ENCODE results near the gene EMC10.
"Not testable (repeated sequence)": the region's sequence is repeated elsewhere in the genome, so short reads cannot be mapped to it uniquely, and the experiment has no call there.

The EMC10 gene

GRCh38 chr19:50450369-50451222 is 25.7 kb upstream of the EMC10 start:
- in situ Hi-C loops (cut with HindIII; ENCODE audit: low sequenced_read_pairs), result no loop called here

- in situ Hi-C loops (cut with HindIII; ENCODE audit: low sequenced_read_pairs), result no loop called here
These were observed 25.1 kb upstream of the EMC10 start for GRCh38 chr19:50451223-50451534.

- in situ Hi-C loops (cut with HindIII; ENCODE audit: low sequenced_read_pairs), result no loop called here
These were observed 23.1 kb upstream of the EMC10 start for GRCh38 chr19:50453243-50453642.

GRCh38 chr19:50455992-50456391 is 20.3 kb upstream of the EMC10 start:
- in situ Hi-C loops (cut with HindIII; ENCODE audit: low sequenced_read_pairs), result no loop called here

GRCh38 chr19:50457300-50457699 is 19.0 kb upstream of the EMC10 start:
- in situ Hi-C loops (cut with HindIII; ENCODE audit: low sequenced_read_pairs), result no loop called here

- in situ Hi-C loops (cut with HindIII; ENCODE audit: low sequenced_read_pairs), result no loop called here
These were observed 17.8 kb upstream of the EMC10 start for GRCh38 chr19:50458396-50459066.

GRCh38 chr19:50459067-50459456 is 17.2 kb upstream of the EMC10 start:
- in situ Hi-C loops (cut with HindIII; ENCODE audit: low sequenced_read_pairs), result no loop called here

- in situ Hi-C loops (cut with HindIII; ENCODE audit: low sequenced_read_pairs), result no loop called here
These were observed 16.7 kb upstream of the EMC10 start for GRCh38 chr19:50459638-50460037.

- in situ Hi-C loops (cut with HindIII; ENCODE audit: low sequenced_read_pairs), result no loop called here
These were observed 16.0 kb upstream of the EMC10 start for GRCh38 chr19:50460161-50460765.

GRCh38 chr19:50461066-50461875 is 15.0 kb upstream of the EMC10 start:
- in situ Hi-C loops (cut with HindIII; ENCODE audit: low sequenced_read_pairs), result no loop called here

- in situ Hi-C loops (cut with HindIII; ENCODE audit: low sequenced_read_pairs), result no loop called here
These were observed 13.3 kb upstream of the EMC10 start for GRCh38 chr19:50462970-50463369.

GRCh38 chr19:50464348-50464747 is 12.0 kb upstream of the EMC10 start:
- in situ Hi-C loops (cut with HindIII; ENCODE audit: low sequenced_read_pairs), result no loop called here

- in situ Hi-C loops (cut with HindIII; ENCODE audit: low sequenced_read_pairs), result no loop called here
These were observed 11.3 kb upstream of the EMC10 start for GRCh38 chr19:50465000-50465399.

- in situ Hi-C loops (cut with HindIII; ENCODE audit: low sequenced_read_pairs), result no loop called here
These were observed 10.2 kb upstream of the EMC10 start for GRCh38 chr19:50465986-50466705.

GRCh38 chr19:50466706-50467039 is 9.6 kb upstream of the EMC10 start:
- in situ Hi-C loops (cut with HindIII; ENCODE audit: low sequenced_read_pairs), result no loop called here

- in situ Hi-C loops (cut with HindIII; ENCODE audit: low sequenced_read_pairs), result no loop called here
These were observed 8.7 kb upstream of the EMC10 start for GRCh38 chr19:50467566-50467965.

GRCh38 chr19:50468818-50469217 is 7.5 kb upstream of the EMC10 start:
- in situ Hi-C loops (cut with HindIII; ENCODE audit: low sequenced_read_pairs), result no loop called here

- in situ Hi-C loops (cut with HindIII; ENCODE audit: low sequenced_read_pairs), result not testable (repeated sequence)
These were observed 3.0 kb upstream of the EMC10 start for GRCh38 chr19:50473336-50473735.

GRCh38 chr19:50475101-50475568 is 1.2 kb upstream of the EMC10 start:
- in situ Hi-C loops (cut with HindIII; ENCODE audit: low sequenced_read_pairs), result no loop called here

GRCh38 chr19:50475736-50476223 is 527 bp upstream of the EMC10 start:
- in situ Hi-C loops (cut with HindIII; ENCODE audit: low sequenced_read_pairs), result no loop called here

- in situ Hi-C loops (cut with HindIII; ENCODE audit: low sequenced_read_pairs), result no loop called here
These were observed 566 bp downstream of the EMC10 start for GRCh38 chr19:50476907-50477238.

Measured in DLD1 (cell line).